Natural killer cell (primary cell): ENCODE data around the gene FERMT3. TPM values are rescaled to one million over a fixed set of nuclear protein-coding genes. Genes with fewer than 3 reads are reported as not detected.

Experiments used
- ATAC-seq, 3 donors: fragments of 150-1000 bp in 2 of 3; fragments of 200-7000 bp in 1 of 3; cut with Tn5 transposase; 1 replicate in 1 of 3; 2 replicates in 2 of 3; pipeline ENCODE4 v1.10.0; 2021; ENCODE audit warnings: mild to moderate bottlenecking in 2 of 3, moderate library complexity in 2 of 3
- DNase-seq, 2 donors: peaks; one replicate each; pipeline versions ENCODE4 v3.0.0 to v3.0.0-alpha.2; 2013 to 2021; ENCODE audit warnings: mixed read lengths in 1 of 2
- H3K27ac ChIP-seq: one replicate; pipeline ENCODE4 v1.5.1; 2013; ENCODE audit warnings: mild to moderate bottlenecking, low read length
- H3K27me3 ChIP-seq: one replicate; pipeline ENCODE4 v1.6.1; 2013; ENCODE audit warnings: low read length; ENCODE audit not compliant: control insufficient read depth, insufficient read depth
- H3K36me3 ChIP-seq: one replicate; pipeline ENCODE4 v1.6.1; 2013; ENCODE audit warnings: low read length; ENCODE audit not compliant: control insufficient read depth, insufficient read depth
- H3K4me1 ChIP-seq: one replicate; pipeline ENCODE4 v1.6.1; 2013; ENCODE audit warnings: low read length; ENCODE audit not compliant: control insufficient read depth, insufficient read depth
- H3K4me3 ChIP-seq: one replicate; pipeline ENCODE4 v1.5.1; 2013; ENCODE audit warnings: low read length
- H3K9me3 ChIP-seq: one replicate; pipeline ENCODE4 v1.6.1; 2013; ENCODE audit warnings: low read length; ENCODE audit not compliant: control insufficient read depth, insufficient read depth
- H3K27ac Mint-ChIP-seq, 2 donors: one replicate each; pipeline ENCODE4 v1.8.0; 2022; ENCODE audit warnings: mild to moderate bottlenecking in 2 of 2, mixed read lengths in 2 of 2, moderate library complexity in 1 of 2
- H3K27me3 Mint-ChIP-seq, 2 donors: one replicate each; pipeline ENCODE4 v1.8.0; 2022; ENCODE audit warnings: low read depth in 2 of 2, mixed read lengths in 2 of 2
- H3K36me3 Mint-ChIP-seq: one replicate; pipeline ENCODE4 v1.8.0; 2022; ENCODE audit warnings: mixed read lengths
- H3K4me1 Mint-ChIP-seq, 2 donors: one replicate each; pipeline ENCODE4 v1.8.0; 2022; ENCODE audit warnings: mixed read lengths in 2 of 2
- H3K4me3 Mint-ChIP-seq: one replicate; pipeline ENCODE4 v1.8.0; 2022; ENCODE audit warnings: mild to moderate bottlenecking, moderate library complexity, mixed read lengths
- H3K9me3 Mint-ChIP-seq, 2 donors: one replicate each; pipeline ENCODE4 v1.8.0; 2022; ENCODE audit warnings: mixed read lengths in 2 of 2
- WGBS: methylation state at CpG from one replicate; pipeline ENCODE4 v1.1.7; 2013; ENCODE audit warnings: missing lambda C conversion rate; ENCODE audit not compliant: insufficient coverage; 5-methylcytosine and 5-hydroxymethylcytosine counted together
- intact Hi-C: fragments of 100-400 bp; cut with micrococcal nuclease; formaldehyde crosslinking; loops from one replicate; pipeline ENCODE4 v1.14.2; 2022
- total RNA-seq, 4 donors: library from RNA; stranded (reverse); fragments of 120-200 nt in 1 of 4; gene quantifications; one replicate each; pipeline versions ENCODE4 v1.2.3 to v1.2.4, GENCODE V29; 2013 to 2022
- TF ChIP-seq, protein P1 (sequence below): fragments of 200-600 bp; IDR thresholded peaks from one replicate; pipeline ENCODE4 v1.8.0; 2022; ENCODE audit warnings: antibody characterized with exemption

FERMT3 gene
- total RNA-seq, 3 donors from 2014 or later (not counting 1 experiment from before 2014, with no cell fraction given) = 194 to 202 (median 196) TPM

DNA sequence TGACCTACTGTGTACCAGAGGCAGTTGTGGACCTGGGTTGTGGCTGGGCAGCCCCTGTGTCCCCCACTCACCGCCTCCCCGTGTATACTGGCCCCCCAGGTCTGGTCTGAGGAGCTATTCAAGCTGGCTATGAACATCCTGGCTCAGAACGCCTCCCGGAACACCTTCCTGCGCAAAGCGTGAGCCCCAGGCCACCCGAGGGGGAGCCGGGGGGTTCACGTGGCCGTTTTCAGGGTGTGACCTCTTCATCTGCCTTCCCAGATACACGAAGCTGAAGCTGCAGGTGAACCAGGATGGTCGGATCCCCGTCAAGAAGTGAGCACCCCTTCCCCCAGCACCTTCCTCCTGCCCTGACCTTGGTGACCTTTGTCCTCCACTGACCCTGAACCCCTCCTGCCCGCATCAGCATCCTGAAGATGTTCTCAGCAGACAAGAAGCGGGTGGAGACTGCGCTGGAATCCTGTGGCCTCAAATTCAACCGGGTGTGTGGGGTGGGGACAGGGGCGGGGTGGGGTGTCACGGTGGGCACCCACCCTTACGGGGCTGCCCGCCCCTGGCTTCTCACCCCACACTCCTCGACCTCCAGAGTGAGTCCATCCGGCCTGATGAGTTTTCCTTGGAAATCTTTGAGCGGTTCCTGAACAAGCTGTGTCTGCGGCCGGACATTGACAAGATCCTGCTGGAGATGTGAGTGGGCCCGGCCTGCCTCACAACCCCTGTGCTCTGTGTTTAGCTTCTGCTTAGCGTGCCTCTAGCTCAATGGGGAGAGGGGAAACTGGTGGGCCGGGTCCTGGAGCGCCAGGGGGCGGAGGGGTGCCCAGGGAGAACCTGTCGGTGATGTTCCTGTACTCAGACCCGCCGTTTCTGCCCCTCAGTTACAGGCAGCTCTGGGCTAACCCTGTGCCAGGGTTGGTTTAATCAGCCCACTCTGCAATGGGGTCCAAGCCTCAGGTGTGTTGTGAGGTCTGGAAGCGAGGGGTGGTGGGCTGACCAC, 48.9 kb downstream of the FERMT3 start:
- Histone ChIP-seq H3K27ac (no peak overlapping the region), H3K4me1 (peaks cover 25% of the 10 kb centered on the region), H3K36me3 (peaks cover 6% of the 10 kb centered on the region), H3K9me3 (no peaks in the 10 kb centered on the region), H3K4me3 (no peak overlapping the region), H3K27me3 (no peaks in the 10 kb centered on the region)
- ATAC-seq (no peak), DNase-seq (no peak)
- H3K9me3 Mint-ChIP-seq = no peaks in the 10 kb centered on the region
- intact Hi-C loops = no loop called here
- WGBS = 95% methylated on average over 35 of the region's 35 CpGs
- H3K4me1 Mint-ChIP-seq = peaks cover 0 to 19% of the 10 kb centered on the region in 2 donors
- H3K4me3 Mint-ChIP-seq = no peak overlapping the region
- H3K27me3 Mint-ChIP-seq = no peaks in the 10 kb centered on the region
- H3K36me3 Mint-ChIP-seq = no peaks in the 10 kb centered on the region
- TF ChIP-seq, protein P1, sequence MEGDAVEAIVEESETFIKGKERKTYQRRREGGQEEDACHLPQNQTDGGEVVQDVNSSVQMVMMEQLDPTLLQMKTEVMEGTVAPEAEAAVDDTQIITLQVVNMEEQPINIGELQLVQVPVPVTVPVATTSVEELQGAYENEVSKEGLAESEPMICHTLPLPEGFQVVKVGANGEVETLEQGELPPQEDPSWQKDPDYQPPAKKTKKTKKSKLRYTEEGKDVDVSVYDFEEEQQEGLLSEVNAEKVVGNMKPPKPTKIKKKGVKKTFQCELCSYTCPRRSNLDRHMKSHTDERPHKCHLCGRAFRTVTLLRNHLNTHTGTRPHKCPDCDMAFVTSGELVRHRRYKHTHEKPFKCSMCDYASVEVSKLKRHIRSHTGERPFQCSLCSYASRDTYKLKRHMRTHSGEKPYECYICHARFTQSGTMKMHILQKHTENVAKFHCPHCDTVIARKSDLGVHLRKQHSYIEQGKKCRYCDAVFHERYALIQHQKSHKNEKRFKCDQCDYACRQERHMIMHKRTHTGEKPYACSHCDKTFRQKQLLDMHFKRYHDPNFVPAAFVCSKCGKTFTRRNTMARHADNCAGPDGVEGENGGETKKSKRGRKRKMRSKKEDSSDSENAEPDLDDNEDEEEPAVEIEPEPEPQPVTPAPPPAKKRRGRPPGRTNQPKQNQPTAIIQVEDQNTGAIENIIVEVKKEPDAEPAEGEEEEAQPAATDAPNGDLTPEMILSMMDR = no peak
- H3K27ac Mint-ChIP-seq = no peak overlapping the region

DNA sequence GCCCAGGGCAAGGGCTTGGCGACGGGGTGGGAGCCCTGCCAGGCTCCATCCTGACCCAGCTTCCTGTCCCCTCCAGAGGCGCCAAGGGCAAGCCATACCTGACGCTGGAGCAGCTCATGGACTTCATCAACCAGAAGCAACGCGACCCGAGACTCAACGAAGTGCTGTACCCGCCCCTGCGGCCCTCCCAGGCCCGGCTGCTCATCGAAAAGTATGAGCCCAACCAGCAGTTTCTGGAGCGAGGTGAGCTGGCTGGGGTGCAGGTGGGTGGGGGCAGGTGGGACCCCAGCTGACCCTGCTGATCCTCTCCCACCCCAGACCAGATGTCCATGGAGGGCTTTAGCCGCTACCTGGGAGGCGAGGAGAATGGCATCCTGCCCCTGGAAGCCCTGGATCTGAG, 49.8 kb downstream of the FERMT3 start:
- no peaks in the 10 kb centered on the region for H3K27me3 Mint-ChIP-seq
- DNase-seq (no peak), ATAC-seq (no peak)
- H3K27ac ChIP-seq = no peak overlapping the region
- H3K27me3 ChIP-seq = no peaks in the 10 kb centered on the region
- no peak overlapping the region for H3K27ac Mint-ChIP-seq
- H3K4me3 ChIP-seq = no peak overlapping the region
- no peak overlapping the region for H3K4me3 Mint-ChIP-seq
- H3K4me1 Mint-ChIP-seq = peaks cover 0 to 19% of the 10 kb centered on the region in 2 donors
- H3K36me3 ChIP-seq = peaks cover 6% of the 10 kb centered on the region
- no peaks in the 10 kb centered on the region for H3K9me3 ChIP-seq
- intact Hi-C loops = no loop called here
- 93% methylated on average over 15 of the region's 15 CpGs for WGBS
- H3K4me1 ChIP-seq = peaks cover 17% of the 10 kb centered on the region
- H3K9me3 Mint-ChIP-seq = no peaks in the 10 kb centered on the region
- H3K36me3 Mint-ChIP-seq = no peaks in the 10 kb centered on the region
- TF ChIP-seq, protein P1 = no peak

DNA sequence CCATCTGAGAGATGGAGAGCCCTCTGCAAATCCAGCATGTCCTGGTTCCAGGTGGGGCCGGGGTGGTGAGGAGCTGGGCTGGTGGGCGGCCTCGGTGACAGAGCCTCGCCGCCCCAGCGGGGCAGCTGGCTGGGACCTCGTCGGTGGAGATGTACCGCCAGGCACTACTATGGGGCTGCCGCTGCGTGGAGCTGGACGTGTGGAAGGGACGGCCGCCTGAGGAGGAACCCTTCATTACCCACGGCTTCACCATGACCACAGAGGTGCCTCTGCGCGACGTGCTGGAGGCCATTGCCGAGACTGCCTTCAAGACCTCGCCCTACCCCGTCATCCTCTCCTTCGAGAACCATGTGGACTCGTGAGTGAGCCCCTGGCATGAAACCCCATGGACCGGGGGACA, 51.8 kb downstream of the FERMT3 start:
- 94% methylated on average over 24 of the region's 24 CpGs for WGBS
- ATAC-seq = no peak
- no peak overlapping the region for H3K4me3 Mint-ChIP-seq
- Histone ChIP-seq H3K27me3 (no peaks in the 10 kb centered on the region), H3K9me3 (no peaks in the 10 kb centered on the region), H3K36me3 (peaks cover 6% of the 10 kb centered on the region), H3K4me3 (no peak overlapping the region), H3K27ac (no peak overlapping the region), H3K4me1 (no peaks in the 10 kb centered on the region)
- H3K9me3 Mint-ChIP-seq = no peaks in the 10 kb centered on the region
- H3K4me1 Mint-ChIP-seq = peaks cover 0 to 9% of the 10 kb centered on the region in 2 donors
- H3K27ac Mint-ChIP-seq = no peak overlapping the region
- TF ChIP-seq, protein P1 = no peak
- H3K36me3 Mint-ChIP-seq = no peaks in the 10 kb centered on the region
- no peaks in the 10 kb centered on the region for H3K27me3 Mint-ChIP-seq
- intact Hi-C loops = no loop called here
- DNase-seq = no peak
